ENCODE results near the gene FAM25G.

DNA sequence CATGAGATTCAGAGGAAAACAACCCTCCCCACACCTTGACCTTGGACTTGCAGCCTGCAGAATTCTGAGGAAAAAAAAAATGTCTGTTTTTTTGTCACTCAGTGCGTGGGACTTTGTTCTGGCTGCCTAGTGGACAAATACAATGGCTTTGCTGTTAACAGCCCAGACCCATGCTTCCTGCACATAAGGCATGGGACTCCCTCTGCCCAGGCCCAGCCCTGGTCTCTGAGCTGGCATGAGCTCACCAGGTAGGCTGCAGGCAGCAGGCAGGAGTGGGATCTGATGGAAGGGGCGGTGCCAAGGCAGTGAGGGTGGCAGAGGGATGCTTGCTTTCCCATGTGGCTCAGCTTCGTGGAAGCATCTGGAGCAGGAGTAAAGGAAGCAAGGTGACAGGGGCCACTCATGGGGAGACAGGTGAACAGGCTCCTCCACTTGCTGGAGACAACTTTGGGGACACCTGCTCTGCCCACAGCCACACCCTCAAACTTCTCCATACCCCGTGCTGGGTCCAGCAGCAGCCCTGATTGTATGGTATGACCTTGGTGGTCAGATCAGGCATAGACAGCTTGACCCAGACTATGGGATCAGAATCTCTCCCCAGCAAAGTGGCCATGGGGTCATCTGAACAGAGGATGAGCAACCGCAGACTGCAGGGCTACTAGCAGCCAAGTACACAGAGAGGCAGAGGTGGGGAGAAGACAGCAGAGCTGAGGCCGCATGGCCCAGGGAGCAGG is 34.5 kb downstream of the FAM25G start:
- TF ChIP-seq, protein P1, sequence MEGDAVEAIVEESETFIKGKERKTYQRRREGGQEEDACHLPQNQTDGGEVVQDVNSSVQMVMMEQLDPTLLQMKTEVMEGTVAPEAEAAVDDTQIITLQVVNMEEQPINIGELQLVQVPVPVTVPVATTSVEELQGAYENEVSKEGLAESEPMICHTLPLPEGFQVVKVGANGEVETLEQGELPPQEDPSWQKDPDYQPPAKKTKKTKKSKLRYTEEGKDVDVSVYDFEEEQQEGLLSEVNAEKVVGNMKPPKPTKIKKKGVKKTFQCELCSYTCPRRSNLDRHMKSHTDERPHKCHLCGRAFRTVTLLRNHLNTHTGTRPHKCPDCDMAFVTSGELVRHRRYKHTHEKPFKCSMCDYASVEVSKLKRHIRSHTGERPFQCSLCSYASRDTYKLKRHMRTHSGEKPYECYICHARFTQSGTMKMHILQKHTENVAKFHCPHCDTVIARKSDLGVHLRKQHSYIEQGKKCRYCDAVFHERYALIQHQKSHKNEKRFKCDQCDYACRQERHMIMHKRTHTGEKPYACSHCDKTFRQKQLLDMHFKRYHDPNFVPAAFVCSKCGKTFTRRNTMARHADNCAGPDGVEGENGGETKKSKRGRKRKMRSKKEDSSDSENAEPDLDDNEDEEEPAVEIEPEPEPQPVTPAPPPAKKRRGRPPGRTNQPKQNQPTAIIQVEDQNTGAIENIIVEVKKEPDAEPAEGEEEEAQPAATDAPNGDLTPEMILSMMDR (conservative IDR thresholded peaks at IDR 0.05), result no peak
- TF ChIP-seq ZFX (IDR thresholded peaks at IDR 0.05), result no peak

Measured in C4-2B (cell line).